ENCODE results near the gene UBASH3A.
A peak's percentile ranks its signal among the peaks of the same experiment; 100 is the strongest.
"Not testable (repeated sequence)": the region's sequence is repeated elsewhere in the genome, so short reads cannot be mapped to it uniquely, and the experiment has no call there.

Gene UBASH3A

DNA sequence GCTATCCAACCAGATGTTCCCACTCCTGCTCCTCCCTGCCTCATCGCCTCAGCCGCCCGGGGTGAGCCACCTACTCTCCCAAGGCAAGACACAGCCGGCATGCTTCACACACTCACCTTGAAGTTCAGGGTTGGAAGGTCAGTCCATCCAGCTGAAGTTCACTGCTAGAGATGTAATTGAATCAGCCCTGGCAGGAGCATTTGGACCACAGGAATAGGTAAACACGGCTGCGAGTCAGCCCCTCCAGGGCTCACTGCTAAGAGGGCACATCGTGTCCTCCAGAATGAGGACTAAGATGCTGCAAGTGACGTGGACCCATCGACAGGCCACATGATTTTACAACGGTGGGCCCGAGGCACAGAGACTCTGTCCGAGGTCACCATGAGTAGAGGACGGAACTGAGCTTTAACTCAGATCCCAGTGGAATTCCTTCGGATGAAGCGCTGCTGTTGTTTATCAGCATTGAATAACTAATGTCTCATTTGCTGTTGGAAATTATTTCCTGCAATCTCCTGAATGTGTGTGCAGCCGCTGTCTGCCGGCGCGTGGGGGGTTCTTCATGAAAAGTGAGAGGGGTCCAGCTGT, 50.4 kb downstream of the UBASH3A start:
- DNase-seq = no peak

DNA sequence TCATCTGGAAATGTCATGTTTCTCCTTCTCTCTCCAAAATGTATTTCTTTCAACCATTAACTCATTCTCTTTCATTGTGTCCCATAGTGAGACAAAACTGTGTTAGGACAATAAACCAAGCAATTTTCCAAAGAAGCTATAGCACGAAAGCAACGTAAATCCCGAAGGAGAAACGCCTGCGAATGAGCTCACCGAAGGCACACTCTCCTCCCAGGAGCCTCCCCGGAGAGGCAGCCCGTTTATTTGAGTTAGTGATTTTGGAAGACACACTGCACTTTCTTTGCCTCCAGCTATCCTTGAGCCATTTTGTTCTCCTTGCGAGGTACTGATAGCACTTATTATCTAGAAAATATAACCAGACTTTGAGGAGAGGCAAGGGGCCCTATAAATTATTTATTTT, 51.1 kb downstream of the UBASH3A start:
- DNase-seq = no peak

DNA sequence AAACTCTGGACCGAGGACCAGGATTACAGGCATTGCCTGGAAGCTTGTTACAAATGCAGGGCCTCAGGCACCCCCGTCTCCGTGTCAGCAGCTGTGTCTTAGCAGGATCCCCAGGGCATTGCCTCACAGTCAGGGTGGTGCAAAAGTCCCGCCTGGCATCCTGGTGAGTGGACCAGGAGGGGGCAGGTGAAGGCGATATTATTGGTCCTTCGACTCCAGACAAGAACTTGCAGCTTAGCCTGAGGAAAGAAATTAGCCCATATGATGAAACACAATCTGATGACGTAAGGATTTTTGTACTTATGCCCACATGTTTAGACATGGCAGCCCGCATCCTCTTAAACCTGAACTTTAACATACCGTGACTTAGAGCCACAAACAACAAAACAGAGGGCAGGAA, 51.5 kb downstream of the UBASH3A start:
- DNase-seq = no peak

GRCh38 chr21:42455754-42456440, 52.2 kb downstream of the UBASH3A start:
- DNase-seq = no peak

DNA sequence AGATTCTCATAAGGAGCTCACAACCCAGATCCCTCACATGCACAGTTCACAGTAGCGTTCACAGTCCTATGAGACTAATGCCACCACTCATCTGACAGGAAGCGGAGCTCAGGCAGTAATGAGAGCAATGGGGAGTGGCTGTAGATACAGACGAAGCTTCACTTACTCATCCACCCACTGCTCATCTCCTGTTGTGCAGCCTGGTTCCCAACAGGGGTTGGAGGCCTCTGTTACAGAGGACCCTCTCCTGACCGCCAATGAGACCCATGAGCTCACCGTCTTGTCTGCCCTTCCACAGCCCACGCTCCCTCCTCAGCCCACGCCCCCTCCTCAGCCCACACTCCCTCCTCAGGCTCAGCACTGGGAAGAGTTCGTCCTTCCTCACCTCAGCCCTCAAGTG, 52.8 kb downstream of the UBASH3A start:
- peak; percentile 64 for DNase-seq

DNA sequence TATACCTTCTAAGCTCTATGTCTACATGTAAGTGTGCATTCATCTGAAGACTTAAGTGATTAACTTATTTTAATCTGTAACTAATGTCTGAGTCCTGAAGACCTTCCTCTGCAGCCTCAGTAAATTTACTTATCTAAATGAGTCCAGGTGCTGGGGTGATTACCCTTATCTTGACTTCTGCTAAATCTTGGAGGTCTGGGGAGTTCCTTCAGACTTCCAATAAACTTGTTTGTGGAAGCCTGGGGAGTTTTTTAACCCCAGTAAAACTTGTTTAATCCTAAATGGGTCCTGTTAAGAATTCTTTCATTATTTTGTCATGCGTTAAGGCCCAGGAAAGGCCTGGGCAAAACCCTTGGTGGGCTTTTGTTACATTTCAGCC, 55.4 kb downstream of the UBASH3A start:
- DNase-seq = no peak

DNA sequence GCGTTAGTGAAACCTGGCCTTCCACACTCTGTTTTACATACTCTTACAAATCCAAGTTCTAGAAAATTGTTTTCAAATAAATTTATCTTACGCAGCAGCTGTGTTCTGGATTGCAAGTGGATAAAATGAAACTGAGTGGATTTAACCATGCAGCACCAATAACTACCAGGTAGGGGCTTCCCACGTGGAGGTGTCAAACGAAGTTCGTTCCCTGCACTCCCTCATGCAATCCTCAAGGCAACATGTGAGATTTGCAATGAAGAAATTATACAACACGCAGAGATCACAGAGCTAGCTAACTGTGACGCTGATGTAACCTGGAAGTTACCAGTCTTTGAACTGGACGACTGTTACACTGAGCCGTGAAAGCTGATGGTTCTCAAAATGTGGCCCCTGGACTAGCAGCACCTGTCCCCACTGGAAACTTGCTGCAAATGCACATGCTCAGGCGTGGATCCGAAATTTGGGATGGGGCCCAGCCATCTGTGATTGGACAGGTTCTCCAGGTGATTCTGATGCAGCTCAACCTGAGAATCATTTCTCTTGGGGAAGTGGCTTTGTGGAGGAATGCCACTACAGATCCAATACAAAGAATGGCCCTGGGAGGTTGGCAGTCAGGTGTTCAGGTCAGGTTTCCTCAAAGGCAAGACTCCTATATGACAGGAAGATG, 56.0 kb downstream of the UBASH3A start:
- DNase-seq = no peak

DNA sequence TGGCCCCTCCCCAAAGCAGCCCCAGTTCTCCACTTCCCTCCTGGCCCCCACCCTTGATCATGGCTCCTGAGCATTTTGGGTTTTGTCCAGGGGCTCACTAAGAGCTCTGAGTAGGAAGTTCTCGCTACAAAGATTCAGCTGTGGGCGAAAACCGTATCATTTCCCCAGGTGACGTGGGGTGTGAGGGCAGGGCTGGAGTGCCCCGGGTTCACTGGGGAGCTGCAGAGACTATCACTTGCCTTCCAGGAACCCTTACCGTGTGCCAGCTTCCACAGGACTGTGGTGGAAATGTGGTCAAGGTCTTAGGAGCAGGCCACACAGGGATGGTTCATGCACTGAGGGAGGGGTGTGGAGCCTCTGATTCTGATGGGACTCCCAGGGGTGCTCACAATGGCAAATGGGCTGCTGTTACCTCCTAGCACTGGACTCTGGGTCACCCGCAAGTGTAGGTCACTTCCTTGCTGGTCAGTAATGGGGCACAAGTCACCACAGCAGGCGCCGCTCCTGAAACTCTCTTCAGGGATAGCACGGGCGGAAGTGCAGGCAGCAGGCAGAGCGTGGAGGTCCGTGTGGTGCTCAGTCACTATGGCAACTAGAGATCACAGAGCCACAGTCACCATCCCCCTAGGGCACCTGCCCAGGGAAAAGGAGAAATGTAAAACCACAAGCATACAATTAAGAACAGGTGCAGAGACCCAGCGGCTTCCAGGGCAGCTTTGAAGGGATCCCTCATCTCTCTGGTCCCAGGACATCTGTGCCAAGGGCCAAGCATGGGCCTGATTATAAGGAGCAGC, 56.9 kb downstream of the UBASH3A start:
- DNase-seq = peak; percentile 54

DNA sequence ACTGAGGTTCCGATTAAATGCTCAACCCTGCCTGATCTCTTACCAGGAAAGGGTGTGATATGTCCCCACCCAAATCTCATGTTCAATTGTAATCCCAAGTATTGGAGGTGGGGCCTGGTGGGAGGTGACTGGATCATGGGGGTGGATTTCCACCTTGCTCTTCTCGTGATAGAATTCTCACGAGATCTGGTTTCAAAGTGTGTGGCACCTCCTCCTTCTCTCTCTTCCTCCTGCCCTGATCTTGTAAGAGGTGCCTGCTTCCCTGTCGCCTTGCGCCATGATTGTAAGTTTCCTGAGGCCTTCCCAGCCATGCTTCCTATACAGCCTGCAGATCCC, 57.5 kb downstream of the UBASH3A start:
- no peak for DNase-seq

DNA sequence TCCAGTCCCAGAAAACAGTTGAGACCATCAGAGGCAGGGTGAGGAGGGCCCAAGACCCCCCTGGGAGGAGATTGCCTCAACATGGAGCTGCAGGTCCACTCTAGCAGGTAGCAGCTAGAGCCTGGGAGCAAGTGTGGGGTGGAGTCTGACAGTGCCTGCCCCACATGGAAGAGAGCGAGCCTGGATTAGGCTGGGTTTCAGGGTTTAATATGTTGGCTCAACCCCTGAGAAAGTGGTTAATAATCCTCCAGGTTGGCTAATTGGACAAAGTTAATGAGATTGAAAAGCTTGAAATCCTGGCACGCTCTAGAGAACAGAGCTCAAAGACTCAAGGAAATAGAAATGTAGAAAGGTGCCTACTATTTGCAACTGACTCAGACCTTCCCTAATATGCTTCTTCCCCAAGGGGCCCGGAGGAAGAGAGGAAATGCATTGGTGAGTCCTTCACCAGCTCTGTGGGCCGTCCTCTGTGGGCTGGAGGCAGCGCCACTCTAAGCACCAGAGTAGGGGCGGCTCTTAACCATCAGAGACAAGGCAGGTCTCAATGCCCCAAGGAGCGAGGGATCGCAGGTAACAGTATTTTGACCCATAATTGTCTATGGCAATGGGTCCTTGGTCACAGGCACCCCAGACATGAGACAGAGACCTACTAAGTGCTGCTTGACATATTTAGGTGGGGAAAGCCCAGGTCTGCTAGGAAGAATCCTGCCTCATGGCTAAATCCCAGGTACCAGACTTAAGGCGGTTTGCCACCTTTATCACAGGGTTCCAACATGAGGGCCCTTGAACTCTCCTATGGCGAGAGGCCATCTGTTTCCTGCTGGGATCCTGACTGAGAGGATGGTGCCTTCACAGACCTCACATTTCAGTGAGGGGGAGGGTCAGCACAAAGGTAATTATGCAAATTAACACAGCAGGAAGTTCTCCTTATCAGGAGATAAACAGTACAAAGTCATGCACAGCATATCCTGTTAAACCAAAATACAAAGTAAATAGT, 58.5 kb downstream of the UBASH3A start:
- peak; percentile 29 for DNase-seq

DNA sequence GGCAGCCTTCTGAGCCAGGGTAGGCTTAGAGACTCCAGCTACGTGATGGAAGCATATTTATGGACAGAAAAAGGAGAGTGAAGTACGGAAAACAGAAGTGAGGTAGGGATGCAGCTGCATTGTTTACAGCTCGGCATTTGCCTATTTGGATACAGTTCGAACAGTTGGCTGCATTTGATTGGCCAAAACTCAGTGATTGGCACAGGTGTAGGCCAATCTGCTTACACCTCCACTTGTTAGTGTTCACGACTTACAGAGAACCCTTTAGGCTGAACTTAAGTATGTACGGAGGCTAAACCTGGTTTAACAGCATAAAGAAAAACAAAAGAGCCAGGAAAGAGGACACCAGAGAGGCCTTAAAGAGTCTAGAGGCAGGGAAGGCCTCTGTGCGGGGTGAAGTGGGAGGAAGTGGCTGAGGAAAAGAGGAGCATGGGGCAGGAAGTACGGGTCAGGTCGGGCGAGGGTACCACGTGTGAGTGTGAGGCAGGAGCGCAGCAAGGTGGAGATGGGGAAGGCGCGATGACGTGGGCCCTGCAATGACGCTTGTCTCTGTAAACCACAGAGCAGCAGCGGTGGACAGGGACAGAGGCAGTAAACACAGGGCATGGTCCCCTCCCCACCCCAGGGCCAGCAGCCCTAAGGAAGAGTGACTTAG, 60.3 kb downstream of the UBASH3A start:
- peak; percentile 65 for DNase-seq

- DNase-seq = no peak
Measured at GRCh38 chr21:42465008-42465802, 61.5 kb downstream of the UBASH3A start.

- no peak for DNase-seq
Measured at GRCh38 chr21:42465803-42466127, 62.1 kb downstream of the UBASH3A start.

- DNase-seq = no peak
Measured at GRCh38 chr21:42466700-42467099, 63.0 kb downstream of the UBASH3A start.

DNA sequence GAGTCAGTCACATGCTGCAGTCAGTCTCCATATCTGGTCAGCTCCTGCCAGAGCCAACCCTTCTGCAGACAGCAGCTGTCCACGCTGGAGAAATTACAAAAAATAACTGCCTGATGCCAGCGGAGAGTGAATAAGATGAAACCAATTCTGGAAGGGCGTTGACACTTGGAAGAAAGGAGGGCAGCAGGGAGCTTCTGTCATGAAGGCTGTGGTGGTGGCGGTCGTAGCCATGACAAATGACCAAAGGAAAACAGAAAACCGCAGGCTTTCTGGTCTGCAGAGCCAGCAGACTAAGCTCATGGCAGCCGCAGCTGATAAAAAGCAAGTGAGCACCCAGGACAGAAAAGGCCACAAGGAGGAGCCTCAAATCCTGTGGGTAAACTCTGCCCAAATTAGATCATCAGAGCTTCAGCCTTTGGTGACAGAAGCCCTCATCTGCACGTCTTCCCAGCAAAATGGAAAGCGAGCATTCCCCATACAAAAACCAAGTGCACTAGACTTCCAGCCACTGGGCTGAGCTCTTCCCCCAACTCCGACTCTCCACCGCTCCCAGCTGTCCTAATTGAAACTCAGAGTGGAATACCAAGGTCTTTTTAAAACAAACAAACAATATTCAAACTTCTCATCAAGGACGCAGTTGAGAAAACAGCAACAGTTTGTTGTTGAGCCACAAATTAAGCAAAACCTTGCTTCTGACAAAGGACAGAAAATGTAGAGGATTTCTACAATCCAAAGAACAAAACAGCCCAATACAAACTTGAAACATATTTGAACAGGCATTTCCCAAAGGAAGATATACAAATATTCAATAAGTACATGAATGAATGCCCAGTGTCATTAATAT, 63.7 kb downstream of the UBASH3A start:
- DNase-seq = no peak

DNA sequence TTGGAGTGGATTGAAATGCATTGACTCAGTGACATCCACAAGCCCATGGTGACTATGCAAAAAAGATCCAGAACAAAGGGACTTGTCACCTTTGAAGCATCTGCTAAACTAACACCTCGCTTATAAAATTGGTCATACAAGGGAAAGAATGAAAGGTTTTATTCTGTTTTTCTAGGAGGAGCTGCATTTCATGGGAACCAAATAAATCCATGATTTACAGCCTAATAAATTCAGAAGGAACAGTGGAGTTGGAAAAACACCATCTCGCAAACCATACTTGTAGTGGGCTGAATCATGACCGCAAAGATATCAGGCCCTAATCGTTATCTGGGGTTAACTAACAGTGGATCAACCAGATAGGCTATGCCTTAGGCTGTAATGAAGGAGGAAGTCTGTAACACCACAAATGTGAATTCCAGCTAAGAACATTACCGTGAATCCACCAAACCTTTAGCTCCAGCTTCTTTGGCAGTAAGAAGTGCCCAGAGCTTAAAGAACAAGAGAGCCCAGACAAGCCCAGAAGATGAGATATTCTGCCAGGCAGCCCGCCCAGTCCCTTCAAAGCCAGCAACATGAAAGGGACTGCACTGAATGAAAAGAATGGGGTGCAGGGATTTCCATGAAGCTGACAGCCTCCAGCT, 64.9 kb downstream of the UBASH3A start:
- DNase-seq = no peak

- no peak for DNase-seq
Measured at GRCh38 chr21:42469272-42469671, 65.6 kb downstream of the UBASH3A start.

- DNase-seq = not testable (repeated sequence)
Measured at GRCh38 chr21:42469726-42470125, 66.0 kb downstream of the UBASH3A start.

- no peak for DNase-seq
Measured at GRCh38 chr21:42471206-42471605, 67.5 kb downstream of the UBASH3A start.

Measured in stimulated activated CD4-positive, alpha-beta T cell treated with anti-CD3 and anti-CD28 coated beads, Interleukin-15, amount 100 ng/mL, for 24 hours (primary cell).